ENCODE results near the gene FAM163B. TPM values are rescaled to one million over a fixed set of nuclear protein-coding genes. Genes with fewer than 3 reads are reported as not detected.

FAM163B gene
- total RNA-seq, 2 donors from 2014 or later: not detected

- Histone ChIP-seq H3K27ac (no peak overlapping the region), H3K36me3 (no peaks in the 10 kb centered on the region), H3K4me1 (ENCODE audit: control insufficient read depth in 1 of 2, low read depth in 2 of 2) (no peaks in the 10 kb centered on the region), H3K9me3 (no peaks in the 10 kb centered on the region), H3K4me3 (no peak overlapping the region), H3K27me3 (replicated peaks; ENCODE audit: insufficient read depth) (no peaks in the 10 kb centered on the region)
- DNase-seq (ENCODE audit: low spot score) (no peak), ATAC-seq (ENCODE audit: insufficient number of reproducible peaks, low FRiP score, low read depth) (no peak)
- TF ChIP-seq, protein P1, sequence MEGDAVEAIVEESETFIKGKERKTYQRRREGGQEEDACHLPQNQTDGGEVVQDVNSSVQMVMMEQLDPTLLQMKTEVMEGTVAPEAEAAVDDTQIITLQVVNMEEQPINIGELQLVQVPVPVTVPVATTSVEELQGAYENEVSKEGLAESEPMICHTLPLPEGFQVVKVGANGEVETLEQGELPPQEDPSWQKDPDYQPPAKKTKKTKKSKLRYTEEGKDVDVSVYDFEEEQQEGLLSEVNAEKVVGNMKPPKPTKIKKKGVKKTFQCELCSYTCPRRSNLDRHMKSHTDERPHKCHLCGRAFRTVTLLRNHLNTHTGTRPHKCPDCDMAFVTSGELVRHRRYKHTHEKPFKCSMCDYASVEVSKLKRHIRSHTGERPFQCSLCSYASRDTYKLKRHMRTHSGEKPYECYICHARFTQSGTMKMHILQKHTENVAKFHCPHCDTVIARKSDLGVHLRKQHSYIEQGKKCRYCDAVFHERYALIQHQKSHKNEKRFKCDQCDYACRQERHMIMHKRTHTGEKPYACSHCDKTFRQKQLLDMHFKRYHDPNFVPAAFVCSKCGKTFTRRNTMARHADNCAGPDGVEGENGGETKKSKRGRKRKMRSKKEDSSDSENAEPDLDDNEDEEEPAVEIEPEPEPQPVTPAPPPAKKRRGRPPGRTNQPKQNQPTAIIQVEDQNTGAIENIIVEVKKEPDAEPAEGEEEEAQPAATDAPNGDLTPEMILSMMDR (IDR thresholded peaks at IDR 0.05): no peak
Measured at GRCh38 chr9:133604214-133604613, 5.0 kb downstream of the FAM163B start.

DNA sequence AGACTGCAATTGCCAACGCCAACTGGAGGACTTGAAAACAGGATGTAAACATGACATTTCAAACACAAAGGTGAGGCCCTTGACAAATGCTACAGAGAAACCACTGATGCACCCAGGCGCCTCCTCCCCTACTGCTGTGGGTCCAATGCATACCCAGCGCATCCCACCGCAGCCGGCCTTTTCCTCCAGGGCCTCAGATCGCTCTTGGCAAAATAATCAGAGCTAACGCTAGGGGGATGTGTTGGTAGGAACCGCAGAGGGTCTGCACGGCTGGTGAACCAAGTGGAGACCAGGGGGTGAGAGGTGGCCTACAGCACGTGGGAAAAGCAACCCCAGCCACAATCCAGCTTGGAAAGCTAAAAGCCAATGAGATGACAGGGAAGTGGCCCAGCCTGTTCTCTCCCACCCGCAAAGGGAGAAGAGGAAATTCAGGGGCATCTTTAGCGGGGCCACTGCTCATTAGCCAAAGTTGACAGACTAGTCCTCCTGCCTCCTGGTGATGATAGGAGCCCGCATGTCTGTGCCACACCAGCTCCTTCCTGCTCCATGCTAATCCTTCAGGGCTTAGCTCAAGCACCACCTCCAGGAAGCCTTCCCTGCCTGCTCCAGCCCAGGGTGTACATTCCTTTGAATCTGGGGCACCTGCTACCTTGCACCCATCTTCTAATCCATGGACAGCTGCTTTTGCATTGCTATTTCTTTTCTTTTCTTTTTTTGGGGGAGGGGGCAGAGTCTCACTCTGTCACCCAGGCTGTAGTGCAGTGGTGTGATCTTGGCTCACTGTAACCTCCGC is 5.9 kb downstream of the FAM163B start:
- Histone ChIP-seq H3K27me3 (replicated peaks; ENCODE audit: insufficient read depth) (no peaks in the 10 kb centered on the region), H3K36me3 (no peaks in the 10 kb centered on the region), H3K4me3 (no peak overlapping the region), H3K27ac (no peak overlapping the region), H3K4me1 (ENCODE audit: control insufficient read depth in 1 of 2, low read depth in 2 of 2) (no peaks in the 10 kb centered on the region), H3K9me3 (no peaks in the 10 kb centered on the region)
- DNase-seq (ENCODE audit: low spot score): no peak
- TF ChIP-seq, protein P1 (IDR thresholded peaks at IDR 0.05): no peak
- no peak for ATAC-seq (ENCODE audit: insufficient number of reproducible peaks, low FRiP score, low read depth)

- H3K4me1 ChIP-seq (ENCODE audit: control insufficient read depth in 1 of 2, low read depth in 2 of 2): no peaks in the 10 kb centered on the region
- DNase-seq (ENCODE audit: low spot score) (no peak), ATAC-seq (ENCODE audit: insufficient number of reproducible peaks, low FRiP score, low read depth) (no peak)
- H3K9me3 ChIP-seq: peaks cover 9% of the 10 kb centered on the region
- TF ChIP-seq, protein P1 (IDR thresholded peaks at IDR 0.05): no peak
- no peak overlapping the region for H3K27ac ChIP-seq
- H3K27me3 ChIP-seq (replicated peaks; ENCODE audit: insufficient read depth): no peaks in the 10 kb centered on the region
- no peak overlapping the region for H3K4me3 ChIP-seq
- H3K36me3 ChIP-seq: no peaks in the 10 kb centered on the region
Measured at GRCh38 chr9:133602277-133602676, 6.9 kb downstream of the FAM163B start.

DNA sequence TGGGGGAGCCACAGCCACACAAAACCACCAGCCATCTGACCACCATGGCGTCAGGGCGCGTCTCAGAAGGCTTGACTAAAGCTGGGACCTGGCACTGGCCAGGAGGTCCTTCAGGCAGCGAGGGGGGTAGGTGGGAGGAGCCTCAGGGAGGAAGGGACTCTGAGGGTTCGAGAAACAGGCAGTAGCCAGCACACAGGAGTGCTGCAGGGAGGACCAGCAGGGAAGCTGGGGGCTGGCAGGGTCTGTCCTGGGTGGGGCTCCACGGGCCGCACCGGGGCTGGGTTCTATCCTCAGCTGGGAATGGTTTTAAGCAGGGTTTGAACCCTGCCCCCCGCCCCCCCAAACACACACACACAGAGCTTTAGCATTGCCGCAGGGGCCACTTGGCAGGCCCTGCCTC is 7.4 kb downstream of the FAM163B start:
- TF ChIP-seq, protein P1 (IDR thresholded peaks at IDR 0.05): no peak
- no peak overlapping the region for H3K4me3 ChIP-seq
- no peaks in the 10 kb centered on the region for H3K36me3 ChIP-seq
- no peak overlapping the region for H3K27ac ChIP-seq
- H3K9me3 ChIP-seq: peaks cover 14% of the 10 kb centered on the region
- H3K27me3 ChIP-seq (replicated peaks; ENCODE audit: insufficient read depth): no peaks in the 10 kb centered on the region
- ATAC-seq (ENCODE audit: insufficient number of reproducible peaks, low FRiP score, low read depth) (no peak), DNase-seq (ENCODE audit: low spot score) (no peak)
- no peaks in the 10 kb centered on the region for H3K4me1 ChIP-seq (ENCODE audit: control insufficient read depth in 1 of 2, low read depth in 2 of 2)

GRCh38 chr9:133600739-133601138 is 8.4 kb downstream of the FAM163B start:
- no peak overlapping the region for H3K4me3 ChIP-seq
- ATAC-seq (ENCODE audit: insufficient number of reproducible peaks, low FRiP score, low read depth) (no peak), DNase-seq (ENCODE audit: low spot score) (no peak)
- peaks cover 14% of the 10 kb centered on the region for H3K9me3 ChIP-seq
- TF ChIP-seq, protein P1 (IDR thresholded peaks at IDR 0.05): no peak
- H3K27ac ChIP-seq: no peak overlapping the region
- H3K4me1 ChIP-seq (ENCODE audit: control insufficient read depth in 1 of 2, low read depth in 2 of 2): no peaks in the 10 kb centered on the region
- no peaks in the 10 kb centered on the region for H3K27me3 ChIP-seq (replicated peaks; ENCODE audit: insufficient read depth)
- H3K36me3 ChIP-seq: no peaks in the 10 kb centered on the region
